A673 (cell line): ENCODE results near the gene PPP1R12C.

Experiments used
- CTCF ChIP-seq: fragments of 300-800, 200-600 bp; sonication (generic); conservative IDR thresholded peaks from 2 replicates; pipeline ENCODE4 v1.5.1; 2017; ENCODE audit warnings: low read depth, mild to moderate bottlenecking, antibody characterized with exemption, low read length, moderate library complexity, mixed read lengths
- EZH2 ChIP-seq: fragments of 200-600 bp; sonication (generic); IDR thresholded peaks from 2 replicates; pipeline ENCODE4 v1.6.1; 2017; ENCODE audit warnings: borderline replicate concordance, low read depth, mild to moderate bottlenecking, mixed read lengths, antibody characterized with exemption, low read length; ENCODE audit not compliant: poor library complexity, severe bottlenecking

- TF ChIP-seq CTCF (no peak), EZH2 (no peak)
Measured at GRCh38 chr19:55119053-55119452, 1.6 kb upstream of the PPP1R12C start.
